Inferior parietal cortex (tissue), 1 donor: ENCODE data around the gene ZNF665.
A peak's percentile ranks its signal among the peaks of the same experiment; 100 is the strongest.
"Not testable (repeated sequence)": the region's sequence is repeated elsewhere in the genome, so short reads cannot be mapped to it uniquely, and the experiment has no call there.

Source experiments
- DNase-seq: peaks from one replicate; pipeline ENCODE4 v3.0.0-alpha.2; 2016; ENCODE audit errors: extremely low spot score

The ZNF665 gene

DNA sequence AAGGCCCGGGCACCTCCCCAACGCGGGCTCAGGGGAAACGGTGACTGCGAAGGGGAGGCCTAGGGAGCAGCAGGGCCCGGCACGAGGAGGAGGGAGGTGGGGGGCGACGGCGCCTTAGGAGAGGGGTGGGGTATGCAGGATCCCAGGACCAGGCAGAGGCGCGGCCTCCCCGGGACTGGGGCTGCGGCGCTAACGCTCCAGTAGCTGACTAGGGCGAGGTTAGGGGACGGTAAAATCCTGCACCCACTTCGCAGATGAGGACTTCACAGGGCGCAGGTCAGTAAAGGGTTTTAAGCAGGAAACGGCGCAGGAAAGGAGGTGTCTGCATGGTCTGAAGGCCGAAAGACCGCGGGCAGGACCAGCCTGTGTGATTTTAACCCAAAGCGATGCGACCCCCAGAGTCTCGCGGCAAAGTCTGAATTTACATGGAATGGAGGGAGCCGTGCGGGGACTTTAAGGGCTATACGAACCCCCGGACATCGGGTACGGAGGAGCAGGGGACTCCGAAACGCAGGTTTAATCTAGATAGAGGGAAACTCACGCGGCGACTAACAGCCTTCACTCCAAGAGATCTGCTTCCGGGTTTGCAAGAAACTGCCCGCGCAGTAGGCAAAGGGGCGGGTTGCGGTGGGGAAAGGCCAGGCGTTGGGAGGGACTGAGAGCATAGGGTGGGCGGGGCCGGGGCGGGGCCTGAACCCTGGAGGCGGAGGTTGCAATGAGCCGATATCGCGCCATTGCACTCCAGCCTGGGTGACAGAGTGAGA is at the start of gene ZNF665:
Gene ZNF665, minus strand, starts transcription at position 588 of the 764 bp plus-strand sequence. CDS start 10,460 bp downstream, outside the sequence.
- peak; percentile 84 for DNase-seq

- DNase-seq, result no peak
Observed at GRCh38 chr19:53237114-53237777, 44.1 kb upstream of the ZNF665 start.

DNA sequence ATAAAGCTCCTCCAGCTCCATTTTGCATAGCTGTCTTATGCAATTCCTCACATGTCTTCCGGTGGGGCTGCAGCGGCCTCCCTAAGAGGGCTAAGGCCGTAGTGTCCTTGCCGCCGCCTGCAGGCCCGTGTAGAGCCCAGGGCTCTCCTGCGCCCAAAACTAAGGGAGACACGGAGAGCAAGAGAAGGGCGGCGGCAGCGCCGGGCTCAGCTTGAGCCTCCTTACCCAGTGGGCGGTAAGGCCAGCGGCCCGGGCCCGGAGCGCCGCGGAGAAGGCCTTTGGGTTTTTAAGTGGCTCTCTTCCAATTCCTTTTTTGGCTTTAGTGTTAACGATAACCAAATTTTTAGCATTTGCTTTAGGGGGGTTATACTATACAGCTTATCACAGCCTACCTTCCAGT is 31.4 kb upstream of the ZNF665 start:
- DNase-seq, result no peak

- DNase-seq, result not testable (repeated sequence)
Observed at GRCh38 chr19:53222716-53223115, 29.6 kb upstream of the ZNF665 start.

DNA sequence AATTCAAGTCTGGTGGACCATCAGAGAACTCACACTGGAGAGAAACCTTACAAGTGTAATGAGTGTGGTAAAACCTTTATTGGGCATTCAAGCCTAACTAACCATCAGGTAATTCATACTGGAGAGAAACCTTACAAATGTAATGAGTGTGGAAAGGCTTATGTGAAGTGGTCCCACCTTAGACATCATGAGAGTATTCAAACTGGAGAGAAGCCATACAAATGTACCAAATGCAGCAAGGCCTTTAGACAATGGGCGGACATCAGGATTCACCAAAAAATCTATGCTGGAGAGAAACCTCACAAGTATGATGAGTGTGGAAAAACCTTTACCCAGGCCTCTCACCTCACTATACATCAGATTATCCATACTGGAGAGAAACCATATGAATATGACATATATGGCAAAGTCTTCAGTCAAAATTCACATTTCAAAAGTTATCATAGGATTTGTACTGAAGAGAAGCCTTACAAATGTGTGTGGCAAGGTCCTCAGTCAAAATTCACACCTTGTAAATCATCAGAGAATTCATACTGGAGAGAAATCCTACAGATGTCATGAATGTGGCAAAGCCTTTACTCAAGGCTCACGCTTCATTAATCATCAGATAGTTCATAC is 19.7 kb upstream of the ZNF665 start:
- no peak for DNase-seq

GRCh38 chr19:53211554-53211953 is 18.4 kb upstream of the ZNF665 start:
- DNase-seq, result not testable (repeated sequence)

DNA sequence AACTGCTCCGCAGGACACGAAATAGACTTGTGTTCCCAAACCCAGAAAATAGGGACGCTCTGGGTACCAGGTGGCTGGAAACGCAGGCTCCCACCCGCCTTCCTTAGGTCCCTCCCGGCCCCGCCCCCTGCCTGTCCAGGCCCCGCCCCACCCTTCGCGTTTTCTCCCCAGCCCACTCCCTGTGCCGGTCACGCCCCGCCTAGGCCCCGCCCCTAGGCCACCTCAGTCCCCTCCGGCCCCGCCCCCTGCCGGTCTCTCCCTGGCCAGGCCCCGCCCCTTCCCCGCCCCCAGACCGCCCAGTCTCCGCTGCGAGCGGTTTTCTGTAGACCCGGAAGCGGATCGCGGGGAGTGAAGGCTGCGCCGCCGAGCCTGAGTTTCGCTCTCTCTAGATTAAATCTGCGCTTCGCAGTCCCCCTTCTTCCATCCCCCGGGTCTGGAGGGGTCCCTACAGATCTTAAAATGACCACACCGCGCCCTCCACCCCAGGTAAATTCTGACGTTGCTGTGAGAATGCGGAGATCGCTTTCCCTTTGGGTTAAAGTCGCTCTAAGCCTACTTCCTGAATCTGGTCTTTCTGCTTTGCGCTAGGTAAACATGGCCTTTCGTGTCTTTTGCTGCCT is 3.7 kb upstream of the ZNF665 start:
- peak; percentile 73 for DNase-seq

GRCh38 chr19:53195265-53195903 is 2.2 kb upstream of the ZNF665 start:
- peak; percentile 89 for DNase-seq

- no peak for DNase-seq
Observed at GRCh38 chr19:53193535-53194222, 521 bp upstream of the ZNF665 start.

GRCh38 chr19:53190253-53190652 is 2.9 kb downstream of the ZNF665 start:
- DNase-seq, result no peak

- DNase-seq, result not testable (repeated sequence)
Observed at GRCh38 chr19:53189691-53190198, 3.4 kb downstream of the ZNF665 start.

- DNase-seq, result not testable (repeated sequence)
Observed at GRCh38 chr19:53185155-53185882, 7.8 kb downstream of the ZNF665 start.

DNA sequence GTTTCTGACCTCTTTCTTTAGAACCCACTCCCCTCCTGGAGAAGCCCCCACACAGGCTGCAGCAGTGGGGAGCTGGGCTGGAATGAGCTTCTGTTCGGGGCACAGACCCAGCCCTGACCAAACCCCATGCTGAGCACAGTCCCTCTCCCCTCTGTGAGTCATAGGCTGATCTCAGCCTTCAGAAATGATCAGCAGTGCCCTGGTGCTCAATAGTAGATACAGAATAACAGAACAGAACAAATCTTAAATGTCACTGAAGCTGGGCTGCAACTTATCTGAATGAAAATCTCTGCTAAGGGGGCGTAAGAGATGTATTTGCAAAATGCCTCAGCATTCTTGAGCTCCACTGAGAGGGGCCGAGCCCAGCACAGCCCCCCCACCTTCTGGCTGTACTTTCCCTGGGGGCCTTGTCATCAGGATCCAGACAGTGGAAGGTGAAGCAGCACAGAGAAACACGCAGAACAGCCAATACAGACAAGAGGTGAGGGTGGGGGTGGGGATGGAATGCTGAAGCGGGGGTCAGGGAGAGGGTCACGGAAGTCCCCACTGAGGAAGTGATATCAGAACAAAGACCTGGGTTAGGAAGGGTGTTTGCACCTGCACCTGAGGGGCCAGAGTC is 9.9 kb downstream of the ZNF665 start:
- no peak for DNase-seq

DNA sequence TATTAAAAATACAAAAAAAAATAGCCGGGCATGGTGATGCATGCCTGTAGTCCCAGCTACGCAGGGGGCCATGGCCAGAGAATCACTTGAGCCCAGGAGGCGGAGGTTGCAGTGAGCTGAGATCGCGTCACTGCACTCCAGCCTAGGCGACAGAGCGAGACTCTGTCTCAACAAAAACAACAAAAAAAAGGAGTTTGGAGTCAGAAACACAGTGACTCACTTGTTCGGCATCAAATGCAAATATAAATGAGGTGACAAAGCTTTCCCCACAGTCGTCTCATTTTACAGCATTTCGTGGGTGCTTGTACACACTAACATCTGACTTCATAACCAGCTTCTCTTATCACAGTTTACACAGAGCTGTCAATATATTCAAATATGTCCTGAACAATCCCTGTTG is 11.0 kb downstream of the ZNF665 start:
- no peak for DNase-seq

GRCh38 chr19:53177986-53178385 is 15.2 kb downstream of the ZNF665 start:
- DNase-seq, result no peak

DNA sequence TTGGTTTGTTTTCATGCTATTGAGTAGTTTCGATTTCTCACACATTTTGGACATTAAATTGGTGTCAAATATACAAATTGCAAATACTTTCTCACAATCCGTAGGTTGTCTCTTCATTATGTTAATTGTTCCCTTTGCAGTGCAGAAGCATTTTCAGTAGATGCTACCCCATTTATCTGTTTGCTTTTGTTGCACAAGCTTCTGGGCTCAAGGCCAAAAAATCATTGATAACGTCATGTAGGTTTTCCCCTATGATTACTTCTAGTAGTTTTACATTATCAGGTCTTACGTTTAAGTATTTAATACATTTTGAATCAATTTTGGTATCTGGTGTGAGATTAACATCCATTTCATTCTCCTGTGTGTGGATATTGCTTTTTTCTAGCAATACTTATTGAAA is 20.3 kb downstream of the ZNF665 start:
- no peak for DNase-seq

GRCh38 chr19:53165691-53166091 is 27.5 kb downstream of the ZNF665 start:
- no peak for DNase-seq

- DNase-seq, result peak; percentile 15
Observed at GRCh38 chr19:53161123-53161522, 32.0 kb downstream of the ZNF665 start.

DNA sequence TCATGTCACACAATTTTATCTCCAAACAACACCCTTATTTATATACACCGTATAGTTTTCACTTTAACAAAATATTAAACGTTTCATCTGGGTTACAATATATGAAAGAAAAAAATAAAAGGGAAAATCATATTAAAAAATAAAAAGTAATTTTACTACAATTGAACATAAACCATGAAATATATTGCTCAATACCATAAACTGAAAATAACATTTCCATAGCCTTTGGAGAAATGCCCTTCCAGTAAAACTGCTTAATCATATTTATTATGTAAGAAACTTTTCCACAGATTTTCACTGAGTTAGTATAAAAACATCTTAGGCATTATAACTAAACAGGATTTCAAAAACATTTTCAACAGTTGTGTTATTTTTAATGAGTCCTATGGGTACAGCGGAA is 32.8 kb downstream of the ZNF665 start:
- DNase-seq, result no peak

- peak; percentile 9 for DNase-seq
Observed at GRCh38 chr19:53158119-53158656, 35.0 kb downstream of the ZNF665 start.
